Measurements from ENCODE around the gene ATAD2B.
A peak's percentile ranks its signal among the peaks of the same experiment; 100 is the strongest.
"Not testable (repeated sequence)": the region's sequence is repeated elsewhere in the genome, so short reads cannot be mapped to it uniquely, and the experiment has no call there.

The ATAD2B gene

GRCh38 chr2:23782646-23783045 lies 144.3 kb downstream of the ATAD2B start:
- DNase-seq, result no peak

GRCh38 chr2:23782126-23782525 lies 144.8 kb downstream of the ATAD2B start:
- DNase-seq, result no peak

GRCh38 chr2:23780465-23780864 lies 146.5 kb downstream of the ATAD2B start:
- not testable (repeated sequence) for DNase-seq

GRCh38 chr2:23777826-23778225 lies 149.1 kb downstream of the ATAD2B start:
- no peak for DNase-seq

GRCh38 chr2:23776021-23776420 lies 150.9 kb downstream of the ATAD2B start:
- no peak for DNase-seq

GRCh38 chr2:23772684-23773083 lies 154.2 kb downstream of the ATAD2B start:
- no peak for DNase-seq

GRCh38 chr2:23772056-23772455 lies 154.9 kb downstream of the ATAD2B start:
- no peak for DNase-seq

- DNase-seq, result no peak
These were observed 157.6 kb downstream of the ATAD2B start for GRCh38 chr2:23769364-23769763.

GRCh38 chr2:23767876-23768621 lies 158.9 kb downstream of the ATAD2B start:
- no peak for DNase-seq

GRCh38 chr2:23762141-23762540 lies 164.8 kb downstream of the ATAD2B start:
- DNase-seq, result no peak

GRCh38 chr2:23761638-23762037 lies 165.3 kb downstream of the ATAD2B start:
- DNase-seq, result no peak

- DNase-seq, result no peak
These were observed 166.2 kb downstream of the ATAD2B start for GRCh38 chr2:23760736-23761135.

- peak in 1 of 2 donors; percentile 5 for DNase-seq
These were observed 169.1 kb downstream of the ATAD2B start for GRCh38 chr2:23757686-23758433.

- DNase-seq, result no peak
These were observed 170.2 kb downstream of the ATAD2B start for GRCh38 chr2:23756593-23757292.

GRCh38 chr2:23754970-23755369 lies 172.0 kb downstream of the ATAD2B start:
- DNase-seq, result no peak

GRCh38 chr2:23753291-23754010 lies 173.5 kb downstream of the ATAD2B start:
- DNase-seq, result no peak

GRCh38 chr2:23751747-23752265 lies 175.1 kb downstream of the ATAD2B start:
- DNase-seq, result no peak

GRCh38 chr2:23746141-23746863 lies 180.6 kb downstream of the ATAD2B start:
- no peak for DNase-seq

GRCh38 chr2:23745726-23746105 lies 181.2 kb downstream of the ATAD2B start:
- no peak for DNase-seq

- no peak for DNase-seq
These were observed 181.7 kb downstream of the ATAD2B start for GRCh38 chr2:23745068-23745725.

GRCh38 chr2:23736783-23737182 lies 190.1 kb downstream of the ATAD2B start:
- not testable (repeated sequence) for DNase-seq

- DNase-seq, result no peak
These were observed 192.5 kb downstream of the ATAD2B start for GRCh38 chr2:23734416-23734815.

Measured in bone marrow (tissue), 2 donors.